Measurements from ENCODE around the gene HTR1D. TPM values are rescaled to one million over a fixed set of nuclear protein-coding genes. Genes with fewer than 3 reads are reported as not detected.

Gene HTR1D
- total RNA-seq, 4 donors from 2014 or later, result not detected

GRCh38 chr1:23249787-23250454, 32.6 kb upstream of the HTR1D start:
- no peaks in the 10 kb centered on the region for H3K27me3 ChIP-seq
- DNase-seq, result no peak
- intact Hi-C loops (cut with DNase I), result no loop called here
- no peak for TF ChIP-seq POLR2A (IDR thresholded peaks at IDR 0.05)
- TF ChIP-seq CTCF (IDR thresholded peaks at IDR 0.05), result no peak
- H3K36me3 ChIP-seq, result no peaks in the 10 kb centered on the region
- 70 to 74% methylated on average over 6 of the region's 6 CpGs for WGBS, 2 donors
- no peak overlapping the region for H3K4me3 ChIP-seq (replicated peaks in 1 of 3)
- H3K27ac ChIP-seq, result no peak overlapping the region
- H3K9me3 ChIP-seq, result no peaks in the 10 kb centered on the region
- H3K4me1 ChIP-seq, result no peaks in the 10 kb centered on the region

- 94 to 96% methylated on average over 6 of the region's 6 CpGs for WGBS, 2 donors
- TF ChIP-seq CTCF (IDR thresholded peaks at IDR 0.05) (no peak), POLR2A (IDR thresholded peaks at IDR 0.05) (no peak)
- no peaks in the 10 kb centered on the region for H3K9me3 ChIP-seq
- H3K27ac ChIP-seq, result no peak overlapping the region
- no peaks in the 10 kb centered on the region for H3K36me3 ChIP-seq
- no peak for DNase-seq
- intact Hi-C loops (cut with DNase I), result no loop called here
- no peaks in the 10 kb centered on the region for H3K27me3 ChIP-seq
- no peak overlapping the region for H3K4me3 ChIP-seq (replicated peaks in 1 of 3)
- H3K4me1 ChIP-seq, result no peaks in the 10 kb centered on the region
Measured at GRCh38 chr1:23247276-23247675, 30.0 kb upstream of the HTR1D start.

- H3K27me3 ChIP-seq, result no peaks in the 10 kb centered on the region
- H3K36me3 ChIP-seq, result no peaks in the 10 kb centered on the region
- no peak overlapping the region for H3K4me3 ChIP-seq (replicated peaks in 1 of 3)
- H3K27ac ChIP-seq, result no peak overlapping the region
- 78 to 86% methylated on average over 2 of the region's 2 CpGs for WGBS, 2 donors
- no peak for DNase-seq
- no peaks in the 10 kb centered on the region for H3K9me3 ChIP-seq
- intact Hi-C loops (cut with DNase I), result no loop called here
- no peak for TF ChIP-seq POLR2A (IDR thresholded peaks at IDR 0.05)
- TF ChIP-seq CTCF (IDR thresholded peaks at IDR 0.05), result no peak
- no peaks in the 10 kb centered on the region for H3K4me1 ChIP-seq
Measured at GRCh38 chr1:23246274-23246673, 29.0 kb upstream of the HTR1D start.

GRCh38 chr1:23244256-23244761, 27.0 kb upstream of the HTR1D start:
- no peaks in the 10 kb centered on the region for H3K4me1 ChIP-seq
- H3K9me3 ChIP-seq, result no peaks in the 10 kb centered on the region
- H3K4me3 ChIP-seq (replicated peaks in 1 of 3), result no peak overlapping the region
- H3K36me3 ChIP-seq, result no peaks in the 10 kb centered on the region
- 93 to 98% methylated on average over 7 of the region's 7 CpGs for WGBS, 2 donors
- H3K27ac ChIP-seq, result no peak overlapping the region
- intact Hi-C loops (cut with DNase I), result no loop called here
- DNase-seq, result no peak
- no peak for TF ChIP-seq CTCF (IDR thresholded peaks at IDR 0.05)
- no peaks in the 10 kb centered on the region for H3K27me3 ChIP-seq

- 92 to 93% methylated on average over 7 of the region's 7 CpGs for WGBS, 2 donors
- intact Hi-C loops (cut with DNase I), result no loop called here
Measured at GRCh38 chr1:23242414-23242813, 25.1 kb upstream of the HTR1D start.

More at GRCh38 chr1:23242414-23242813, 25.1 kb upstream of the HTR1D start:
- Histone ChIP-seq H3K27ac (no peak overlapping the region), H3K4me3 (replicated peaks in 1 of 3) (no peak overlapping the region), H3K4me1 (no peaks in the 10 kb centered on the region), H3K27me3 (no peaks in the 10 kb centered on the region), H3K36me3 (no peaks in the 10 kb centered on the region), H3K9me3 (no peaks in the 10 kb centered on the region)
- no peak for TF ChIP-seq POLR2A (IDR thresholded peaks at IDR 0.05)
- TF ChIP-seq CTCF (IDR thresholded peaks at IDR 0.05), result no peak
- DNase-seq, result no peak

All from thyroid gland (tissue), 4 donors.